WTC11 (cell line): Measurements from ENCODE around the gene MACROD2. TPM values are rescaled to one million over a fixed set of nuclear protein-coding genes. Genes with fewer than 3 reads are reported as not detected.

Experiments used
- ATAC-seq: fragments of 200-7000 bp; cut with Tn5 transposase; 2 replicates; pipeline ENCODE4 v1.10.0; 2021; ENCODE audit warnings: mild to moderate bottlenecking, moderate library complexity
- CTCF ChIA-PET: fragments of 300-600 bp; sonication (Branson Sonifier 250); formaldehyde crosslinking; loops from one replicate; lab custom pipeline; 2021; ENCODE audit warnings: antibody characterized with exemption; lab: Charles Lee
- POLR2A ChIA-PET: fragments of 350-600 bp; sonication (Branson Sonifier 250); formaldehyde crosslinking; loops from one replicate; lab custom pipeline; 2021; ENCODE audit warnings: antibody characterized with exemption; lab: Charles Lee
- DNase-seq: peaks from one replicate; pipeline ENCODE4 v3.0.0; 2021; ENCODE audit warnings: low spot score
- H3K27ac Mint-ChIP-seq: 2 replicates; pipeline ENCODE4 v1.8.0; 2021; ENCODE audit warnings: mixed read lengths
- H3K27me3 Mint-ChIP-seq: 2 replicates; pipeline ENCODE4 v1.8.0; 2021; ENCODE audit warnings: low read depth, mild to moderate bottlenecking, moderate library complexity, mixed read lengths
- H3K36me3 Mint-ChIP-seq: 2 replicates; pipeline ENCODE4 v1.8.0; 2021; ENCODE audit warnings: mixed read lengths
- H3K4me1 Mint-ChIP-seq: 2 replicates; pipeline ENCODE4 v1.8.0; 2022; ENCODE audit warnings: mixed read lengths
- H3K4me3 Mint-ChIP-seq: 2 replicates; pipeline ENCODE4 v1.8.0; 2021; ENCODE audit warnings: mild to moderate bottlenecking, moderate library complexity, mixed read lengths
- H3K9me3 Mint-ChIP-seq: 2 replicates; pipeline ENCODE4 v1.8.0; 2021; ENCODE audit warnings: mixed read lengths
- CBFB ChIP-seq: sonication (generic); formaldehyde crosslinking; IDR thresholded peaks from 2 replicates; pipeline ENCODE4 v1.8.1; 2022; ENCODE audit warnings: mild to moderate bottlenecking, low read depth, missing genetic modification reagents
- FOXJ3 ChIP-seq: sonication (generic); formaldehyde crosslinking; IDR thresholded peaks from 2 replicates; pipeline ENCODE4 v1.9.0; 2021; ENCODE audit warnings: missing genetic modification reagents, mild to moderate bottlenecking, borderline replicate concordance
- FOXK1 ChIP-seq: sonication (generic); formaldehyde crosslinking; IDR thresholded peaks from 2 replicates; pipeline ENCODE4 v1.8.0; 2022; ENCODE audit warnings: mild to moderate bottlenecking, moderate library complexity, missing genetic modification reagents
- JAZF1 ChIP-seq: fragments of 250-450 bp; sonication (Bioruptor Pico); IDR thresholded peaks from 2 replicates; pipeline ENCODE4 v1.9.0; 2021; ENCODE audit warnings: moderate library complexity, mild to moderate bottlenecking, inconsistent platforms
- NFYB ChIP-seq: sonication (generic); formaldehyde crosslinking; conservative IDR thresholded peaks from 2 replicates; pipeline ENCODE4 v1.8.0; 2022; ENCODE audit warnings: low read depth, missing genetic modification reagents
- RORB ChIP-seq: fragments of 250-450 bp; sonication (Bioruptor Pico); IDR thresholded peaks from 2 replicates; pipeline ENCODE4 v1.9.0; 2021; ENCODE audit warnings: mild to moderate bottlenecking
- SMAD3 ChIP-seq: sonication (generic); formaldehyde crosslinking; IDR thresholded peaks from 2 replicates; pipeline ENCODE4 v1.8.0; 2022; ENCODE audit warnings: missing genetic modification reagents, mild to moderate bottlenecking, borderline replicate concordance
- SOX15 ChIP-seq: fragments of 250-450 bp; sonication (Bioruptor Pico); IDR thresholded peaks from 2 replicates; pipeline ENCODE4 v1.9.0; 2021; ENCODE audit warnings: mild to moderate bottlenecking
- TEAD1 ChIP-seq: sonication (generic); formaldehyde crosslinking; IDR thresholded peaks from 2 replicates; pipeline ENCODE4 v1.8.0; 2022; ENCODE audit warnings: mild to moderate bottlenecking, missing genetic modification reagents
- TEAD4 ChIP-seq: sonication (generic); formaldehyde crosslinking; IDR thresholded peaks from 2 replicates; pipeline ENCODE4 v1.8.0; 2022; ENCODE audit warnings: mild to moderate bottlenecking, missing genetic modification reagents
- TP53 ChIP-seq: sonication (generic); formaldehyde crosslinking; IDR thresholded peaks from 2 replicates; pipeline ENCODE4 v1.8.1; 2023; ENCODE audit warnings: mild to moderate bottlenecking, missing genetic modification reagents
- ZNF138 ChIP-seq: sonication (generic); formaldehyde crosslinking; conservative IDR thresholded peaks from 2 replicates; pipeline ENCODE4 v1.8.1; 2022; ENCODE audit warnings: mild to moderate bottlenecking, moderate library complexity, missing genetic modification reagents
- ZNF219 ChIP-seq: sonication (generic); formaldehyde crosslinking; IDR thresholded peaks from 2 replicates; pipeline ENCODE4 v1.8.0; 2023; ENCODE audit warnings: missing genetic modification reagents, mild to moderate bottlenecking, borderline replicate concordance
- ZNF263 ChIP-seq: sonication (generic); formaldehyde crosslinking; IDR thresholded peaks from 2 replicates; pipeline ENCODE4 v1.8.1; 2022; ENCODE audit warnings: low read depth, mild to moderate bottlenecking, moderate library complexity, missing genetic modification reagents
- ZNF671 ChIP-seq: fragments of 250-450 bp; sonication (Bioruptor Pico); IDR thresholded peaks from 2 replicates; pipeline ENCODE4 v1.8.0; 2021; ENCODE audit warnings: mild to moderate bottlenecking
- total RNA-seq: library from RNA; stranded (reverse); gene quantifications from 3 replicates; pipeline ENCODE4 v1.2.3, GENCODE V29; 2021
- TF ChIP-seq, protein P1 (sequence below): sonication (generic); formaldehyde crosslinking; IDR thresholded peaks from 2 replicates; pipeline ENCODE4 v1.8.0; 2023; ENCODE audit warnings: mild to moderate bottlenecking, missing genetic modification reagents
- TF ChIP-seq, protein P2 (sequence below): sonication (generic); formaldehyde crosslinking; IDR thresholded peaks from 2 replicates; pipeline ENCODE4 v1.8.1; 2022; ENCODE audit warnings: mild to moderate bottlenecking, moderate library complexity, missing genetic modification reagents
- TF ChIP-seq, protein P3 (sequence below): sonication (generic); formaldehyde crosslinking; IDR thresholded peaks from 2 replicates; pipeline ENCODE4 v1.8.0; 2022; ENCODE audit warnings: mild to moderate bottlenecking, missing genetic modification reagents
- TF ChIP-seq, protein P4 (sequence below): sonication (generic); formaldehyde crosslinking; IDR thresholded peaks from 2 replicates; pipeline ENCODE4 v1.8.1; 2022; ENCODE audit warnings: mild to moderate bottlenecking, missing genetic modification reagents, moderate library complexity, borderline replicate concordance
- TF ChIP-seq, protein P5 (sequence below): sonication (generic); formaldehyde crosslinking; IDR thresholded peaks from 2 replicates; pipeline ENCODE4 v1.8.0; 2022; ENCODE audit warnings: missing genetic modification reagents
- TF ChIP-seq, protein P6 (sequence below): sonication (generic); formaldehyde crosslinking; IDR thresholded peaks from 2 replicates; pipeline ENCODE4 v1.8.0; 2022; ENCODE audit warnings: mild to moderate bottlenecking, missing genetic modification reagents
- TF ChIP-seq, protein P7 (sequence below): fragments of 250-450 bp; sonication (Bioruptor Pico); IDR thresholded peaks from 2 replicates; pipeline ENCODE4 v1.9.0; 2021; ENCODE audit warnings: mild to moderate bottlenecking
- TF ChIP-seq, protein P8 (sequence below): fragments of 250-450 bp; sonication (Bioruptor Pico); IDR thresholded peaks from 2 replicates; pipeline ENCODE4 v1.9.0; 2021; ENCODE audit warnings: mild to moderate bottlenecking

Gene MACROD2
- total RNA-seq, 1 experiment from 2014 or later, result 4.1 TPM

DNA sequence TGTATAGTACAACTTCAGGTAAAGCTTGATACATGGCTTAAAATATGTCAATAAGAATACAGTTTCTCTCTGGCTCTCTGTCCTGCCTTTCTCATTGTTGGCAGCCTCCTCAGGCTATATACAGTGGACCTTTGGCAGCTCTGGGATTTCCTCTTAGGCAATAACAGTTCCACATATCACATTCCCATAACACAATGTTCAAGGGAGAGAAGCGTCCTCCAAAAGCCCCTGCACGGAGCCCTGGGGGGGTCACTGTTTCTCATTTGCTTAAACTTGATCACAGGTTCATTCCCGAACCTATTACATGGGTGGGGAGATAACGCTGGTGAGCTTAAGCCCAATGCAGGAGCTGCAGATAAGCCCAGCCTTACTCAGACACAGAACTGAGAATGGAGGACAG lies 346.5 kb downstream of the MACROD2 start:
- peaks cover 18% of the 10 kb centered on the region for H3K4me1 Mint-ChIP-seq
- TF ChIP-seq SMAD3 (no peak), ZNF671 (CRISPR knock-in tag) (no peak), TEAD4 (CRISPR knock-in tag) (no peak), FOXK1 (no peak), ZNF263 (no peak), TEAD1 (no peak)
- TF ChIP-seq, protein P1, sequence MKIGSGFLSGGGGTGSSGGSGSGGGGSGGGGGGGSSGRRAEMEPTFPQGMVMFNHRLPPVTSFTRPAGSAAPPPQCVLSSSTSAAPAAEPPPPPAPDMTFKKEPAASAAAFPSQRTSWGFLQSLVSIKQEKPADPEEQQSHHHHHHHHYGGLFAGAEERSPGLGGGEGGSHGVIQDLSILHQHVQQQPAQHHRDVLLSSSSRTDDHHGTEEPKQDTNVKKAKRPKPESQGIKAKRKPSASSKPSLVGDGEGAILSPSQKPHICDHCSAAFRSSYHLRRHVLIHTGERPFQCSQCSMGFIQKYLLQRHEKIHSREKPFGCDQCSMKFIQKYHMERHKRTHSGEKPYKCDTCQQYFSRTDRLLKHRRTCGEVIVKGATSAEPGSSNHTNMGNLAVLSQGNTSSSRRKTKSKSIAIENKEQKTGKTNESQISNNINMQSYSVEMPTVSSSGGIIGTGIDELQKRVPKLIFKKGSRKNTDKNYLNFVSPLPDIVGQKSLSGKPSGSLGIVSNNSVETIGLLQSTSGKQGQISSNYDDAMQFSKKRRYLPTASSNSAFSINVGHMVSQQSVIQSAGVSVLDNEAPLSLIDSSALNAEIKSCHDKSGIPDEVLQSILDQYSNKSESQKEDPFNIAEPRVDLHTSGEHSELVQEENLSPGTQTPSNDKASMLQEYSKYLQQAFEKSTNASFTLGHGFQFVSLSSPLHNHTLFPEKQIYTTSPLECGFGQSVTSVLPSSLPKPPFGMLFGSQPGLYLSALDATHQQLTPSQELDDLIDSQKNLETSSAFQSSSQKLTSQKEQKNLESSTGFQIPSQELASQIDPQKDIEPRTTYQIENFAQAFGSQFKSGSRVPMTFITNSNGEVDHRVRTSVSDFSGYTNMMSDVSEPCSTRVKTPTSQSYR (CRISPR knock-in tag), result no peak
- TF ChIP-seq, protein P2, sequence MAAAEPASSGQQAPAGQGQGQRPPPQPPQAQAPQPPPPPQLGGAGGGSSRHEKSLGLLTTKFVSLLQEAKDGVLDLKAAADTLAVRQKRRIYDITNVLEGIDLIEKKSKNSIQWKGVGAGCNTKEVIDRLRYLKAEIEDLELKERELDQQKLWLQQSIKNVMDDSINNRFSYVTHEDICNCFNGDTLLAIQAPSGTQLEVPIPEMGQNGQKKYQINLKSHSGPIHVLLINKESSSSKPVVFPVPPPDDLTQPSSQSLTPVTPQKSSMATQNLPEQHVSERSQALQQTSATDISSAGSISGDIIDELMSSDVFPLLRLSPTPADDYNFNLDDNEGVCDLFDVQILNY (CRISPR knock-in tag), result no peak
- TF ChIP-seq, protein P3, sequence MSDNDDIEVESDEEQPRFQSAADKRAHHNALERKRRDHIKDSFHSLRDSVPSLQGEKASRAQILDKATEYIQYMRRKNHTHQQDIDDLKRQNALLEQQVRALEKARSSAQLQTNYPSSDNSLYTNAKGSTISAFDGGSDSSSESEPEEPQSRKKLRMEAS (CRISPR knock-in tag), result no peak
- TF ChIP-seq, protein P4, sequence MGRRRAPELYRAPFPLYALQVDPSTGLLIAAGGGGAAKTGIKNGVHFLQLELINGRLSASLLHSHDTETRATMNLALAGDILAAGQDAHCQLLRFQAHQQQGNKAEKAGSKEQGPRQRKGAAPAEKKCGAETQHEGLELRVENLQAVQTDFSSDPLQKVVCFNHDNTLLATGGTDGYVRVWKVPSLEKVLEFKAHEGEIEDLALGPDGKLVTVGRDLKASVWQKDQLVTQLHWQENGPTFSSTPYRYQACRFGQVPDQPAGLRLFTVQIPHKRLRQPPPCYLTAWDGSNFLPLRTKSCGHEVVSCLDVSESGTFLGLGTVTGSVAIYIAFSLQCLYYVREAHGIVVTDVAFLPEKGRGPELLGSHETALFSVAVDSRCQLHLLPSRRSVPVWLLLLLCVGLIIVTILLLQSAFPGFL (CRISPR knock-in tag), result no peak
- TF ChIP-seq, protein P5, sequence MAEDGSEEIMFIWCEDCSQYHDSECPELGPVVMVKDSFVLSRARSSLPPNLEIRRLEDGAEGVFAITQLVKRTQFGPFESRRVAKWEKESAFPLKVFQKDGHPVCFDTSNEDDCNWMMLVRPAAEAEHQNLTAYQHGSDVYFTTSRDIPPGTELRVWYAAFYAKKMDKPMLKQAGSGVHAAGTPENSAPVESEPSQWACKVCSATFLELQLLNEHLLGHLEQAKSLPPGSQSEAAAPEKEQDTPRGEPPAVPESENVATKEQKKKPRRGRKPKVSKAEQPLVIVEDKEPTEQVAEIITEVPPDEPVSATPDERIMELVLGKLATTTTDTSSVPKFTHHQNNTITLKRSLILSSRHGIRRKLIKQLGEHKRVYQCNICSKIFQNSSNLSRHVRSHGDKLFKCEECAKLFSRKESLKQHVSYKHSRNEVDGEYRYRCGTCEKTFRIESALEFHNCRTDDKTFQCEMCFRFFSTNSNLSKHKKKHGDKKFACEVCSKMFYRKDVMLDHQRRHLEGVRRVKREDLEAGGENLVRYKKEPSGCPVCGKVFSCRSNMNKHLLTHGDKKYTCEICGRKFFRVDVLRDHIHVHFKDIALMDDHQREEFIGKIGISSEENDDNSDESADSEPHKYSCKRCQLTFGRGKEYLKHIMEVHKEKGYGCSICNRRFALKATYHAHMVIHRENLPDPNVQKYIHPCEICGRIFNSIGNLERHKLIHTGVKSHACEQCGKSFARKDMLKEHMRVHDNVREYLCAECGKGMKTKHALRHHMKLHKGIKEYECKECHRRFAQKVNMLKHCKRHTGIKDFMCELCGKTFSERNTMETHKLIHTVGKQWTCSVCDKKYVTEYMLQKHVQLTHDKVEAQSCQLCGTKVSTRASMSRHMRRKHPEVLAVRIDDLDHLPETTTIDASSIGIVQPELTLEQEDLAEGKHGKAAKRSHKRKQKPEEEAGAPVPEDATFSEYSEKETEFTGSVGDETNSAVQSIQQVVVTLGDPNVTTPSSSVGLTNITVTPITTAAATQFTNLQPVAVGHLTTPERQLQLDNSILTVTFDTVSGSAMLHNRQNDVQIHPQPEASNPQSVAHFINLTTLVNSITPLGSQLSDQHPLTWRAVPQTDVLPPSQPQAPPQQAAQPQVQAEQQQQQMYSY (CRISPR knock-in tag), result no peak
- TF ChIP-seq, protein P6, sequence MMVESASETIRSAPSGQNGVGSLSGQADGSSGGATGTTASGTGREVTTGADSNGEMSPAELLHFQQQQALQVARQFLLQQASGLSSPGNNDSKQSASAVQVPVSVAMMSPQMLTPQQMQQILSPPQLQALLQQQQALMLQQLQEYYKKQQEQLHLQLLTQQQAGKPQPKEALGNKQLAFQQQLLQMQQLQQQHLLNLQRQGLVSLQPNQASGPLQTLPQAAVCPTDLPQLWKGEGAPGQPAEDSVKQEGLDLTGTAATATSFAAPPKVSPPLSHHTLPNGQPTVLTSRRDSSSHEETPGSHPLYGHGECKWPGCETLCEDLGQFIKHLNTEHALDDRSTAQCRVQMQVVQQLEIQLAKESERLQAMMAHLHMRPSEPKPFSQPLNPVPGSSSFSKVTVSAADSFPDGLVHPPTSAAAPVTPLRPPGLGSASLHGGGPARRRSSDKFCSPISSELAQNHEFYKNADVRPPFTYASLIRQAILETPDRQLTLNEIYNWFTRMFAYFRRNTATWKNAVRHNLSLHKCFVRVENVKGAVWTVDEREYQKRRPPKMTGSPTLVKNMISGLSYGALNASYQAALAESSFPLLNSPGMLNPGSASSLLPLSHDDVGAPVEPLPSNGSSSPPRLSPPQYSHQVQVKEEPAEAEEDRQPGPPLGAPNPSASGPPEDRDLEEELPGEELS (CRISPR knock-in tag), result no peak
- no peak overlapping the region for H3K27ac Mint-ChIP-seq
- CTCF ChIA-PET, result no interaction called here
- no peak for ATAC-seq
- H3K36me3 Mint-ChIP-seq, result no peaks in the 10 kb centered on the region
- H3K9me3 Mint-ChIP-seq, result no peaks in the 10 kb centered on the region; the same call in 1 of the 2 replicates
- no peak overlapping the region for H3K4me3 Mint-ChIP-seq
- DNase-seq, result no peak
- H3K27me3 Mint-ChIP-seq, result no peaks in the 10 kb centered on the region
- POLR2A ChIA-PET, result no interaction called here

DNA sequence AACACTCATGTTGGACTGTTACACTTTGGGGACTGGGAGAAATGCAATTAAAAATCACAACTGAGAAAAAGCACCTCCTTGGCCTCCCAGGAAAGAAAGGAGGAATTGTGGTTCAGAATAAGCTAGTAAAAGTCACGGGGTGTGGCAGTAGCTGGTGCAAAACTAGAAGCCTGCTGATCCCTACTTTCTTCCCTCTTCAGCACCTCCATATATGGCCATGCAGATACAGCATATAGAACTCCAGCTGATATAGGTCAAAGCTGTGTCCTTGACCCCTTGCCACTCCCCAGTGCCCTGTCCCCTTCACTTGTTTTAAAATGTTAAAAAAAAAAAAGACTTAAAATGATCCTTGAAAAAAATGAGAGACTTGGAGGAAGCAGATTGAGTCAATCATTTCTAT lies 347.6 kb downstream of the MACROD2 start:
- no peaks in the 10 kb centered on the region for H3K27me3 Mint-ChIP-seq
- no peaks in the 10 kb centered on the region; the same call in 1 of the 2 replicates for H3K9me3 Mint-ChIP-seq
- CTCF ChIA-PET, result no interaction called here
- POLR2A ChIA-PET, result no interaction called here
- no peak for DNase-seq
- H3K36me3 Mint-ChIP-seq, result no peaks in the 10 kb centered on the region
- no peak overlapping the region for H3K4me3 Mint-ChIP-seq
- ATAC-seq, result peak; percentile 78
- H3K4me1 Mint-ChIP-seq, result peaks cover 12% of the 10 kb centered on the region
- H3K27ac Mint-ChIP-seq, result no peak overlapping the region
- no peak for TF ChIP-seq ZNF219 (CRISPR knock-in tag)
- no peak for TF ChIP-seq TP53 (CRISPR knock-in tag)
- TF ChIP-seq, protein P7, sequence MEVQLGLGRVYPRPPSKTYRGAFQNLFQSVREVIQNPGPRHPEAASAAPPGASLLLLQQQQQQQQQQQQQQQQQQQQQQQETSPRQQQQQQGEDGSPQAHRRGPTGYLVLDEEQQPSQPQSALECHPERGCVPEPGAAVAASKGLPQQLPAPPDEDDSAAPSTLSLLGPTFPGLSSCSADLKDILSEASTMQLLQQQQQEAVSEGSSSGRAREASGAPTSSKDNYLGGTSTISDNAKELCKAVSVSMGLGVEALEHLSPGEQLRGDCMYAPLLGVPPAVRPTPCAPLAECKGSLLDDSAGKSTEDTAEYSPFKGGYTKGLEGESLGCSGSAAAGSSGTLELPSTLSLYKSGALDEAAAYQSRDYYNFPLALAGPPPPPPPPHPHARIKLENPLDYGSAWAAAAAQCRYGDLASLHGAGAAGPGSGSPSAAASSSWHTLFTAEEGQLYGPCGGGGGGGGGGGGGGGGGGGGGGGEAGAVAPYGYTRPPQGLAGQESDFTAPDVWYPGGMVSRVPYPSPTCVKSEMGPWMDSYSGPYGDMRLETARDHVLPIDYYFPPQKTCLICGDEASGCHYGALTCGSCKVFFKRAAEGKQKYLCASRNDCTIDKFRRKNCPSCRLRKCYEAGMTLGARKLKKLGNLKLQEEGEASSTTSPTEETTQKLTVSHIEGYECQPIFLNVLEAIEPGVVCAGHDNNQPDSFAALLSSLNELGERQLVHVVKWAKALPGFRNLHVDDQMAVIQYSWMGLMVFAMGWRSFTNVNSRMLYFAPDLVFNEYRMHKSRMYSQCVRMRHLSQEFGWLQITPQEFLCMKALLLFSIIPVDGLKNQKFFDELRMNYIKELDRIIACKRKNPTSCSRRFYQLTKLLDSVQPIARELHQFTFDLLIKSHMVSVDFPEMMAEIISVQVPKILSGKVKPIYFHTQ (CRISPR knock-in tag), result no peak
- no peak for TF ChIP-seq ZNF138 (CRISPR knock-in tag)
- no peak for TF ChIP-seq TEAD1
- TF ChIP-seq CBFB (CRISPR knock-in tag), result no peak
- no peak for TF ChIP-seq SOX15 (CRISPR knock-in tag)
- TF ChIP-seq, protein P8, sequence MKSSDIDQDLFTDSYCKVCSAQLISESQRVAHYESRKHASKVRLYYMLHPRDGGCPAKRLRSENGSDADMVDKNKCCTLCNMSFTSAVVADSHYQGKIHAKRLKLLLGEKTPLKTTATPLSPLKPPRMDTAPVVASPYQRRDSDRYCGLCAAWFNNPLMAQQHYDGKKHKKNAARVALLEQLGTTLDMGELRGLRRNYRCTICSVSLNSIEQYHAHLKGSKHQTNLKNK (CRISPR knock-in tag), result no peak
- TF ChIP-seq JAZF1 (CRISPR knock-in tag), result no peak
- TF ChIP-seq NFYB (CRISPR knock-in tag), result no peak
- TF ChIP-seq FOXJ3 (CRISPR knock-in tag), result no peak
- TF ChIP-seq RORB (CRISPR knock-in tag), result no peak
